Fibroblast of skin of abdomen (primary cell): Measurements from ENCODE around the gene TAS2R3. TPM values are rescaled to one million over a fixed set of nuclear protein-coding genes. Genes with fewer than 3 reads are reported as not detected.
"Not testable (repeated sequence)": the region's sequence is repeated elsewhere in the genome, so short reads cannot be mapped to it uniquely, and the experiment has no call there.

Source experiments
- DNase-seq: peaks from one replicate; pipeline ENCODE4 v3.0.0-alpha.2; 2013
- polyA plus RNA-seq, 2 experiments: library from polyadenylated mRNA; unstranded; fragments of 120-200 nt; gene quantifications; one replicate each; pipeline ENCODE4 v1.2.1, GENCODE V29; 2013; ENCODE audit not compliant: insufficient read length in 2 of 2

TAS2R3 gene, protein sequence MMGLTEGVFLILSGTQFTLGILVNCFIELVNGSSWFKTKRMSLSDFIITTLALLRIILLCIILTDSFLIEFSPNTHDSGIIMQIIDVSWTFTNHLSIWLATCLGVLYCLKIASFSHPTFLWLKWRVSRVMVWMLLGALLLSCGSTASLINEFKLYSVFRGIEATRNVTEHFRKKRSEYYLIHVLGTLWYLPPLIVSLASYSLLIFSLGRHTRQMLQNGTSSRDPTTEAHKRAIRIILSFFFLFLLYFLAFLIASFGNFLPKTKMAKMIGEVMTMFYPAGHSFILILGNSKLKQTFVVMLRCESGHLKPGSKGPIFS
- not detected for polyA plus RNA-seq (2013, experiment 1 of 2; ENCODE audit: insufficient read length)
- not detected for polyA plus RNA-seq (2013, experiment 2 of 2; ENCODE audit: insufficient read length)

DNA sequence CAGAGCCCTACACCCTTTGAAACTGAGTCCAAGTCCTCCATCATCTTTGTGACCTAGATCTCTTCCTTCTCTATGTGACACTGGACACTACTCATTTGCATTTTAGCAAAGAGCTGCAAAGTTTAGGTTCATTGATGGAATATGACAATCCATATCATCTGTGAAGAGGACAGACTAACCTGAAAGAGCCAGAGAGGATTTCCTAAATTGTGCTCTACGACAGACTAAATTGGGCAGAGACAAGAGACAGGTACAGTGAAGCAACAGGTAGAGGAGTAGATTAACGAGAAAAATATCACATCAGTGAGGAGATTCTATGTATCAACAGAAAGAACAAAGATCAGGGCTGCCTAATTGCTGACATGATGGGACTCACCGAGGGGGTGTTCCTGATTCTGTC, at the start of gene TAS2R3:
Gene TAS2R3 (plus strand): TSS at position 301 of the 400 bp plus-strand sequence. CDS start 62 bp downstream, at position 363.
- no peak for DNase-seq

DNA sequence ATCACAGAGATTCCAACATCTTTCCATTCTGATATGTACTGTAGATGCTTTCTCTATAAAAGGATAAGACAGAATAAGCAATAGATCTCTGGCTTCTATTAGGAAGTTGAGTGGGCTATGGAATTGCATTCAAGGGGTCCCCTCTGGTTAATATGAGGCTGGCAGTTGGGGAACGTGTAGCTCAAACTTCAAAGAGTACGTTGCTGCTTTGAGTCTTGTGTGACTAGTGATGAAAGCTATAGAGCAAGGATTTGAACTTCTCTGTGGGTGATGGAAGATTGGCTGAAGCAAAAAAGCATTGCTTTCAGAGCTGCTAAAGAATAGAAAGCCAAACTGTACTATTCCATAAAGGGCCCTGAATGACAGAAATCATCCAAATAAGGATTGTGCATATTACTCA, 49.3 kb upstream of the TAS2R3 start:
- DNase-seq = no peak

DNA sequence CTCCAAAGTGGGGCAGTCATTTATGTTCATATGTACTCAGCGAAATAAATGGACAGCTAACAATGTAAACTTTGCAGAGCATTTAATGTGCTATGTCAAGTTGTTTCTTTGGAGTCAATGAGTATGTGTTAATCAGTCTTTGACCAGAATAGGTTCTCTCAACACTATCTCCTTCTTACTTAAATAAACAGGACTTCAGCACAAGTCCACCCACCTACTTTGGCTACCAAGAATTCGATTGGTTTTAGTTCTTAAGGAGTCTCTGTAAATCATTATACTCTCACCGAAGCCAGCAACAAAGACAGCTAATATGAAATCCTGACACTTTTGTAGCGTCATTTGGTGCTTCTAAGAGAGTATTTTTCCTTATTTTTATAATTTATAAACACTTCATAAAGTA, 48.9 kb upstream of the TAS2R3 start:
- DNase-seq = no peak

DNA sequence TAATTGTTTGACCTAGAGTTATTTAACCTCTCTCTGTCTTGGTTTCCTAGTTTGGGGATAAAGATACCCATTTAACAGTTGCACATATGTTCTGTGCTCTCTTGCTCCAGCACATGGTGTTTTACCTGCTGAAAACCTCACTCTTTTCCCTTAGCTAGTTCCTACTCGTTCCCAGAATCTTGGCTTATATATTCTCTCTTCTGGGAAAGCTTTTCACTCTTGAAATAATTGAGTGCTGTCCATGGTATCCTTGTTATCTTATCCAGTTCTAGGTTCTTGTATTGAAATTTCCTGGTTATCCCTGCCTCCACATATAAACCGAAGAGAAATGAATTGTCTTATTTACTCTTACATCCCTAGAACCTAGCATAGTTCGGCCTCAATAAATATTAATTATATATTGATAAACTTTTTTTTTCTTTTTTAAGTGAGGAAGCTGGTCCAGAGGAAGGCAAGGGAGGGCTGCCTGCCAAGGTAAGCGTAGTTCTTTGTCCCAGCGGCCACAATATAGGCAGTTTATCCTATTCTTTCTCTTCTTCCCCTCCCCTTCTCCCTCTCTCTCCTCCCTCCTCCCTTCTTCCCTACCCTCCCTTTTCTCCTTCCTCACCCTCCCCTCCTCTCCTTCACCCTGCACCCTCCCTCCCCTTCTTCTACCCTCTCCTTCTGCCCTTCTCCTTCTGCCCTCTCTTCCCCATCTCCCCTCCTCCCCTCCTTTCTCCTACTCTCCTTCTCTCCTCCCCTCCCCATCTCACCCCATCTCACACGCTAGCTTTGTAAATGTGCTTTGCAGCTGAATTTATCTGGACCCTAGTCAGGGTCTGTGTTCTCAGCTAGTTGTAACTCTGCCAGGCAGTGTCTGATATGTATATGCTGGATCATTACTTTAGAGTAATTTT, 47.9 kb upstream of the TAS2R3 start:
- DNase-seq = no peak

DNA sequence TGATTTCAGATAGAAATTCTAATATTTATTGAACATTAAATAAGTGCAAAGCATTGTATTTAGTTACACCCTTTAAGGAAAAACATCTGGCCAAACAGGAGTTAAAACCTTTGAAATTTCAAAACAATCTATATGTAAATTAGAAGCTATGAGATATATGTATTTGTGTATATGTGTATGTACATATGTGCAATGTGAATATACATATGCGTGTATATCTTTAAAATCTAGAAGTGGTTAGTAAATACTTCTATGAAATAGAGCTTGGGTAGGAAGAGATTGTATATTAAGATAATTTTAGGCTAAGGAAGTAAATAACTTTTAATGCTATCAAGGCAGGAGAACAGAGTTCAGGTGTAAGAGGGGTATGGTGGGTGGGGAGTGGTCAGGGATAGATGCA, 46.4 kb upstream of the TAS2R3 start:
- no peak for DNase-seq

DNA sequence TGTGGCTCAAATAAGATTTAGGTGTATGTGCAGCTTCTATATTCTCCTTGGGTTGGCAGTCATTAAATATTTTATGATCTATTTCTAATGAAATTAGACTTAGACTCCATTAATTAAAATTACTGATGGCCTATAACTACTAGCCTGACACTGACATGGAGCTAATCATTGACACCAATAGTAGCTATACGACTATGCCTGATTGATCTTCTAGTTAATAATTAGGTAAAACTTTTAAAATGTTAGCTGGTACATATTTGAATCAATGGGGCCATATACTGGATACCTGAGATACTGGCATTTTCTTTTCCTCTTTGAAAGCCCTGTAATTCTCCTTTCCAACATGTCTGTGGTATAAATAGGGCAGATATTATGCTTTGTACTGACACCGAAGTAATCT, 41.4 kb upstream of the TAS2R3 start:
- DNase-seq = no peak

DNA sequence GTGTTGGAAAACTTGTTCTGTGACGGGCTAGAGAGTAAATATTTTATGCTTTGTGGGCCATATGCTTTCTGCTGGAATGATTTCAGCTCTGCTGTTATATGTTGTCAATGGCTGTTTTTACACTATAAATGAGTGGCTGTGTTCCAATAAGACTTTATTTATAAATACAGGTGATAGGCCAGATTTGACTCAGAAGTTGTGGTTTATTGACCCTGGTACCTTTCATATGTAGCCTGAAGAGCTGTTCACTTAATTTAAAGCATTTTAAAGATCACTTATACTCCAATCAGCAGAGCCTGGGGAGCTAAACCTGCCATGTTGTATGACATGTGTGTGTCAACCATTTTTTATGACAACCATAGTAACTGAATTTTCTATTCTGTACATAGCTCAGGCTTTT, 34.9 kb upstream of the TAS2R3 start:
- no peak for DNase-seq

DNA sequence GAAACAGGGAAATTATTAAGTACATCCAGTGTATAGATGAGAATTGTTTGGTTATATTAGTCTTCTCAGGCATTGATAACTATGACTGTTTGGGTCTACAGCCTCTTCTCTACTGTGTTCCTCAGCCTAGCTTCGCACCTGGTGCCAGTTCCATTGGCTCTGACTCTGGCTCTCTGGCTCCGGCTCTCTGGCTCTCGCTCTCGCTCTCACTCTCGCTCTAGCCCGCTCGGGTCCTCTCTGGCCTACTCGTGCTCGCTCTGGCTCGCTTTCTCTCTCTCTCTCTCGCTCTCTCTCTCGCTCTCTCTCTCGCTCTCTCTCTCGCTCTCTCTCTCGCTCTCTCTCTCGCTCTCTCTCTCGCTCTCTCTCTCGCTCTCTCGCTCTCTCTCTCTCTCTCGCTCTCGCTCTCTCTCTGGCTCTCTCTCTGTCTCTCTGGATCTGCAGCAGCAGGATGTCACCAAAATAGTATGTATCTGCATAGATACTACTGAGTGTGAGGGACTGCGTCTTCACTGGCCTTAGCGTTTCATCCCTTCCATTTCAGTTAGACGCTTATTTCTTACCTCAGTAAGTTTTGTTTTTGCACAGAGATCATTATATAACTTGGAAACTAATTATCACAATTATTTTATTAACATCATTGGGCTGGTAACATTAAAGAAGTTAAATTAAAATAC, 32.3 kb upstream of the TAS2R3 start:
- no peak for DNase-seq

DNA sequence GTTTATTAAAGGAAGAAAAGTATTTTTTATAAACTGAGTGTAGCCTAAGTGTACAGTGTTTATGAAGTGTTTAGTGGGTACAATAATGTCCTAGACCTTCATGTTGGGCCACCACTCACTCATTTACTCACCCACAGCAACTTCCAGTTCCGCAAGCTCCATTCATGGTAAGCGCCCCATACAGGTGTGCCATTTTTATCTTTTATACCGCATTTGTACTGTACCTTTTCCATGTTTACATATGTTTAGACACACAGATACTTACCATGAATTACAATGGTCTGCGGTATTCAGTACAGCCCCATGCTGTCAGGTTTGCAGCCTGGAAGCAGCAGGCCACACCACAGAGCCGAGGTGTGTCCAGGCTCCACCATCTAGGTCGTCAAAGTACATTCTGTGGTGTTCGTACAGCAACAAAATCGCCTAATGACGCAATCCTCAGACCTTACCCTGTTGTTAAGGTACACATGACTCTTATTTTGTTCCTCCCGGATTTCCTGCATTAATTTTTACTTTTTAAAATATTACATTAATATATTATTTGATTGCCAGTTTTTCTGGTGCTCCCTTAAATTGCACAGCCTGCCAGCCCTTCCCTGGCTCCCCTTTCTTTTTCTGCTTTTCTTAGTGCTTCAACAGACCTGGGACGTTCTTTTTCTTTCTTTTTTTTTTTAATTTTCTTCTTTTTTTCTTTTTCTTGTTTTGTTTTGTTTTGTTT, 26.6 kb upstream of the TAS2R3 start:
- DNase-seq = no peak

DNA sequence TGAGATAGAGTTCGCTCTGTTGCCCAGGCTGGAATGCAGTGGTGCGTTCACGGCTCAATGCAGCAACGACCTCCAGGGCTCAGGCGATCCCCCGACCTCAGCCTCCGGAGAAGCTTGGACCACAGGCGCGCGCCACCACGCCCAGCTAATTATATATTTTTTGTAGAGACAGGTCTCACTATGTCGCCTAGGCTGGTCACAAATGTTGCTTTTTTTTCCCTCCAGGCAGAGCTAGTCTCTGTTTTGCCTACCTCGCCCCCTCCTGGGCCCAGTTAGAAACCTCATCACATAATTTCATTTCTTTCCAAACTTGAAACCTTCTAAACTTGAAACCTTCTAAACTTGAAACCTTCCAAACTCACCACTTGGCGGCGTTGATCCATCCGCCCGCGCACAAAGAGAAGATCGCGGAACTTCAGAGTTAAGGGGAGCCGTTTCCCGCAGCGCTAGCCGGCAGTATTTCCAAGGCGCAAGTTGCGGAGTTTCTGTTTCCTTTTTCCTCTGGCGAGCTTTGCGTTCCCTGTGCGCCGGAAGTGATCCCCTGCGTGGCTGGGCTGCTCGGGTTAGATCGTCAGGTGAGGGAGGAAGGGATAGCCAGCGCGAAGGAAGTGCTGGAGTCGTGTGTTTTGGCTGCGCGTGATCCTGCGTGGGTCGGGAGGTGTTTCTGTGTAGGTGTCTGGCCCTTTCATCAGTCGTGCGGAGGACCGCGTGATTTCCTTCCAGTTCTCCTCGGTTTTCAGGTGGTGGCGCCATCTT, 25.9 kb upstream of the TAS2R3 start, which contains the start of gene SSBP1:
Gene SSBP1 (plus strand): TSS at position 523 of the 756 bp plus-strand sequence. CDS start 809 bp downstream, outside the sequence.
- DNase-seq = peak; percentile 96

DNA sequence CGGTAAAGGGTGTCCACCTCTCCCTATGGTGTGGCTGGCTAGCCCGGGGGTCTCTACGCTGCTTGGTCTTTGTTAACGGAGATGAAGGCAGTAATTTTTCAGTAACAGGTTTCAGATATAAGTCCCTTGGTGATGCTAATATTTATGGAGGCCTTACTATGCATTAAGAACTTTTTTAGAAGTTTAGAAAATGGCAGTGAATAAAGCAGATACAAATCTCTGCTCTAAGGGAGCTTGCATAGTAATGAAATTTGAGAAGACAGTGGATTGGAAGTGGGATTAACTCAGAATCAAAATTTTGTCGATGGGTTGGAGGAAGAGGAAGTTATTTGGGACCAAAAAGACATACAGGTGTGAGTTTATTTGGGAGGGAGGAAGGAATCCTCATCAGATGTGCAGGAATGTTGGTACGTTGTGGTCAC, 25.3 kb upstream of the TAS2R3 start:
- DNase-seq = no peak

DNA sequence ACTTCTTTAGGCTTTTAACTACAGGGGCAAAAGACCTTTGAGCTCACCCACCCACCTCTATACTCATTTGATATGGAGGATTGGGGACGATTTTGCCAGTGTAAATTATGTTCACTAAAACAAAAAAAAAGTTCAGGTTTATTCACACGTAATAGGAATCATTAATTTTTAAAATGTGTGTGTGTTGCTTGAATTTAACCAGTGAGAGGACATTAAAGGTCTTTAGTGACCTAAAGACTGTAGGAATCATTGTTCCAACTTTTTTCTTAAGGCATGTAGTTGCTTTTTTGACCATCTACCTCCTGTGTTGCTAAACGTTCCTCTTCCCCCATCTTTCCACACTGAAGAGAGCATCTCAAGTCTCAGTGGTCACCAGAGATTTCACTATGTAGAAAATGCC, 24.6 kb upstream of the TAS2R3 start:
- DNase-seq = no peak

DNA sequence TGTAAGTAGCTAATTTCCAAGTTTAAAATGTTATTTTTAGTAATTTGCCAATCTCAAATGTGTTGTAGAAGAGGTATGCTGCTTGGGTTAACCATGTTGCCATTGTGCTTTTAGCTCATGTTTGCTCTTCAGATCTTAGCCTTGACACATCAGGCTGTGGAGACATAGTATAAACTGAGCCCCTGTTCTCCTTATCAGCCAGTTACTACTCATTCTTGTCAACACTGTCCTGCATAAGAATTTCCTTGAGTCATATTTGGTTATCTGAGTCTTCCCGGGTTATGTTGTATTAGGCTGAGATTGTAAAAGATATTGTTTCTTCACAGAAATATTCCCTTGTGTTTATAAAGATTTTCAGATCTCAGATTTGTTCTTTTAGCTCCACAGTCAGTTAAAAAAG, 21.7 kb upstream of the TAS2R3 start:
- DNase-seq = no peak

DNA sequence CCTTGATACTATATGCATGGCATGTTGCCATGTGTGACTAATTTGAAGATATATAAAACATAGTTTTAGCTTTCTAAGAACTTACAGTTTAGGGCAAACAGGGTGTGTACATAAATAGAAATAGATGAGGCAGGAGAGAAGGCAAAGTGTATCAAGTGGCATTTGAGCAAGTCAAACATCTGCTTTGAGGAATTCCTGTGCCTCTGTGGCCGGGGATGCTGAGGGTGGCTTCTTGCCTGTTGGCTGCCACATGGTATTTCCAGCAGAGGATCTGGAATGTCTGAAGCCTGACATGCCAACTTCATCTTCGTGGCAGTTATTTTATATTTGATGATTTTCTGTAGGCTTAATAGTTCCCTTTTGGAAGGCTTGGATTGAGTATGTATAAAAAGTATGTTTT, 19.8 kb upstream of the TAS2R3 start:
- no peak for DNase-seq

DNA sequence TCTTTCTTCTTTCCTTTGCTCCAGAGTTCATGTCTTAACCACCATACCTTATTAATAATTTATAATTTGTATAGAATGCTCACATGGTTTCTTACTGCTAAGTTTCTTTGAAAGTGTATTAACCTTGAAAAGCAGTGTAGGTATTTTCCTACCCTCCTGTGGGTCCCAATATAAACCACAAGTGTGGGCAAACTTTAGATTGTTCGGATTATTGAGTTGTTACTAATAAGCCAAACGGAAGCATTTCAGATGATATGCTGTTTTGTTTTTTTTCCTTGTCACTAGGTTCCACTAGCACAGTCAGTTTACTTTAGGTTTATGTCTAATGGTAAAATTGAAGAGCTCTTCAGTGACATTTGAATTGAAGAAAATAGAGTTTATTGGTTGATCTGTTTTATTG, 15.5 kb upstream of the TAS2R3 start:
- no peak for DNase-seq

DNA sequence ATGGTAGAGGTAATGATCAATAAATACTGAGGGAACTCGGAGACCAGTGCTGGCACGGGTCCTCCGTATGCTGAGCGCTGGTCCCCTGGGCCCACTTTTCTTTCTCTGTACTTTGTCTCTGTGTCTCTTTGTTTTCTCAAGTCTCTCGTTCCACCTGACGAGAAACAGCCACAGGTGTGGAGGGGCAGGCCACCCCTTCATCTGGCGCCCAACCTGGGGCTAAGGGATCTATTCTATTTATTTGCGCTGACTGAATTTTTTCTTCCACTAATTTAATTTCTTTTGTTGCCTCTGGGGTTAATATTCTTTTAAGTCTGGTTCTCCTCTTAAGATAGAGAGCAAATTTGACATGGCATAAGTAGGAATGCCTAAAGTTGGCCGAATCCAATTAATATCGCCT, 12.0 kb upstream of the TAS2R3 start:
- DNase-seq = peak; percentile 26

DNA sequence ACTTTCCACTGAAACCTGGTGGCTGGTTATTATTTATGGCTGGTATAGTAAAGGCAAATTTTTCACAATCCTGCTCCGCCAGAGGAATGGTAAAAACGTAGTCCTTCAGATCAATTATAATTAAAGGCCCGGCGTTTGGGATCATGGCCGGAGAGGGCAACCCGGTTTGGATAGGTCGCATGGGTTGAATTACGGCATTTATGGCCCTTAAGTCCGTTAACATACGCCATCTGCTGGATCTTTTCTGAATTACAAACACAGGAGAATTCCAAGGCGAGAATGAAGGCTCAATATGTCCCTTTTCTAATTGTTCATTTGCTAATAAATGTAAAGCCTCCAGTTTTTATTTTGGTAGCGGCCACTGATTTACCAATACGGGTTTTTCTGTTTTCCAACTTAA, 11.3 kb upstream of the TAS2R3 start:
- no peak for DNase-seq

DNA sequence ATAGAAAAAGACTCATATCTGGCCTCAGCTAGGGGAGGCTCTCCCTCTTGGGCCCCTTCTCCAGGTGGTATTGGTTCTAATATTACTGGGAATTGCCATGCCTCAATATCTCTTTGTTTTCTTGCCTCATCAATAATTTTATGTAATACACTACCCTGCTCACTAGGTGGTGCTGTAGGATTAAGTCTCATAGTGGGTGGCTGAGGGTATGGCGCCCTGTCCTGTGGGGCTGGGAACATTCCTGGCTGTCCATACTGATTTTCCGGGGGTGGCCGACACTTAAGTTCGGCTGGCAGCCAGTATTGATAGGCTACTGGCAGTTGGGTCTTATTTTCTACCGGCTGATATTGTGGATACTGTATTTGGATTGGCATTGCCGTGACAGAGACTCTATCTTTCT, 9.0 kb upstream of the TAS2R3 start:
- no peak for DNase-seq

DNA sequence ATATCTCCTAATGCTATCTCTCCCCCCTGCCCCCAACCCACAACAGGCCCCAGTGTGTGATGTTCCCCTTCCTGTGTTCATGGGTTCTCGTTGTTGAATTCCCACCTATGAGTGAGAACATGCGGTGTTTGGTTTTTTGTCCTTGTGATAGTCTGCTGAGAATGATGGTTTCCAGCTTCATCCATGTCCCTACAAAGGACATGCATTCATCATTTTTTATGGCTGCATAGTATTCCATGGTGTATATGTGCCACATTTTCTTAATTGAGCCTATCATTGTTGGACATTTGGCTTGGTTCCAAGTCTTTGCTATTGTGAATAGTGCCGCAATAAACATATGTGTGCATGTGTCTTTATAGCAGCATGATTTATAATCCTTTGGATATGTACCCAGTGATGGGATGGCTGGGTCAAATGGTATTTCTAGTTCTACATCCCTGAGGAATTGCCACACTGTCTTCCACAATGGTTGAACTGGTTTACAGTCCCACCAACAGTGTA, 6.2 kb downstream of the TAS2R3 start:
- not testable (repeated sequence) for DNase-seq

DNA sequence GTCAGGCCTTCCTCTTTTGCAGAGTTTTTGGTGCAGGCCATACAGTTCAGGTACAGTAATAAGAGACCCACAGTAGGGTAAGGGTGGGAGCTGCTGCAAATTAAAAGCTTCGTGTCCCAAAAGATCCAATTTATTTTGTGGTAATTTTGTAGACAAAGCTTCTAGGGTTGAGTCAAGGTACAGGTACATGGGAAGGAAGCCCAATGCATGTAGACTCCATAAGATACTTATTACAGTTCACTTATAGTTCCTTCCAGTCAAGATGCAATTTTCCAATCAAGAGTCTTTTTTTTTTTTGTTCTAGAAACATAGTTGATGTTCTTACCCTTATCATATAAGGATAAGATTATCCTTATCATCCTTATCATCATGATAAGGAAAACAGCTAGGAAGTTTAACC, 12.5 kb downstream of the TAS2R3 start, which contains the start of gene TAS2R4:
Gene TAS2R4 (plus strand): TSS at position 301 of the 400 bp plus-strand sequence. CDS start 1,815 bp downstream, outside the sequence.
- no peak for DNase-seq
